IgD-negative memory B cell (primary cell): ENCODE data around the gene KIAA1586. TPM values are rescaled to one million over a fixed set of nuclear protein-coding genes. Genes with fewer than 3 reads are reported as not detected.
A peak's percentile ranks its signal among the peaks of the same experiment; 100 is the strongest.
"Not testable (repeated sequence)": the region's sequence is repeated elsewhere in the genome, so short reads cannot be mapped to it uniquely, and the experiment has no call there.

Source experiments
- H3K27ac Mint-ChIP-seq, 3 donors: one replicate each; pipeline ENCODE4 v1.8.0; 2020 to 2022; ENCODE audit warnings: mild to moderate bottlenecking in 3 of 3, mixed read lengths in 3 of 3, moderate library complexity in 1 of 3
- H3K27me3 Mint-ChIP-seq: one replicate; pipeline ENCODE4 v1.8.0; 2021; ENCODE audit warnings: mixed read lengths
- H3K36me3 Mint-ChIP-seq: one replicate; pipeline ENCODE4 v1.8.0; 2020; ENCODE audit warnings: mild to moderate bottlenecking, mixed read lengths
- H3K4me1 Mint-ChIP-seq, 3 donors: one replicate each; pipeline ENCODE4 v1.8.0; 2020 to 2022; ENCODE audit warnings: mixed read lengths in 3 of 3, mild to moderate bottlenecking in 1 of 3
- H3K4me3 Mint-ChIP-seq, 4 donors: one replicate each; pipeline ENCODE4 v1.8.0; 2020 to 2022; ENCODE audit warnings: mild to moderate bottlenecking in 4 of 4, mixed read lengths in 4 of 4, moderate library complexity in 3 of 4
- H3K9me3 Mint-ChIP-seq, 3 donors: one replicate each; pipeline ENCODE4 v1.8.0; 2020 to 2021; ENCODE audit warnings: mixed read lengths in 3 of 3, mild to moderate bottlenecking in 1 of 3
- polyA plus RNA-seq: library from polyadenylated mRNA; unstranded; fragments of 300-500 nt; fragmentation: Illumina TruSeq; gene quantifications from one replicate; pipeline ENCODE4 v1.2.3, GENCODE V29; 2021

KIAA1586 gene
- polyA plus RNA-seq, 1 donor from 2014 or later, result 7.3 TPM

- Mint-ChIP-seq H3K9me3 (peaks cover 11 to 19% (median 14%) of the 10 kb centered on the region in 3 donors), H3K36me3 (peaks cover 4% of the 10 kb centered on the region), H3K27me3 (peaks cover 9% of the 10 kb centered on the region), H3K27ac (no peak overlapping the region), H3K4me3 (no peak overlapping the region), H3K4me1 (no peaks in the 10 kb centered on the region)
These were observed 20.5 kb upstream of the KIAA1586 start for GRCh38 chr6:57026001-57026400.

- no peak overlapping the region for H3K27ac Mint-ChIP-seq
These were observed 19.2 kb upstream of the KIAA1586 start for GRCh38 chr6:57027301-57027700.

GRCh38 chr6:57029213-57029612, 17.3 kb upstream of the KIAA1586 start:
- Mint-ChIP-seq H3K27ac (no peak overlapping the region), H3K27me3 (peaks cover 10% of the 10 kb centered on the region)

More at GRCh38 chr6:57027301-57027700, 19.2 kb upstream of the KIAA1586 start:
- Mint-ChIP-seq H3K36me3 (peaks cover 4% of the 10 kb centered on the region), H3K4me3 (no peak overlapping the region), H3K9me3 (peaks cover 11 to 19% (median 14%) of the 10 kb centered on the region in 3 donors), H3K4me1 (no peaks in the 10 kb centered on the region), H3K27me3 (peaks cover 10% of the 10 kb centered on the region)

GRCh38 chr6:57033228-57033627, 13.3 kb upstream of the KIAA1586 start:
- no peak overlapping the region for H3K27ac Mint-ChIP-seq
- peaks cover 5% of the 10 kb centered on the region for H3K36me3 Mint-ChIP-seq
- no peak overlapping the region for H3K4me3 Mint-ChIP-seq
- H3K27me3 Mint-ChIP-seq, result peaks cover 21% of the 10 kb centered on the region
- H3K4me1 Mint-ChIP-seq, result no peaks in the 10 kb centered on the region
- no peaks in the 10 kb centered on the region for H3K9me3 Mint-ChIP-seq

More at GRCh38 chr6:57029213-57029612, 17.3 kb upstream of the KIAA1586 start:
- Mint-ChIP-seq H3K9me3 (peaks cover 11 to 17% (median 14%) of the 10 kb centered on the region in 3 donors), H3K4me3 (no peak overlapping the region), H3K4me1 (no peaks in the 10 kb centered on the region), H3K36me3 (peaks cover 4% of the 10 kb centered on the region)

- peaks cover 27% of the 10 kb centered on the region for H3K27me3 Mint-ChIP-seq
- H3K36me3 Mint-ChIP-seq, result peaks cover 5% of the 10 kb centered on the region
- no peak overlapping the region for H3K4me3 Mint-ChIP-seq
- no peaks in the 10 kb centered on the region for H3K4me1 Mint-ChIP-seq
- H3K27ac Mint-ChIP-seq, result no peak overlapping the region
- no peaks in the 10 kb centered on the region for H3K9me3 Mint-ChIP-seq
These were observed 10.9 kb upstream of the KIAA1586 start for GRCh38 chr6:57035549-57035948.

GRCh38 chr6:57038906-57039305, 7.6 kb upstream of the KIAA1586 start:
- Mint-ChIP-seq H3K36me3 (peaks cover 5% of the 10 kb centered on the region), H3K9me3 (peaks cover 0 to 2% (median 0%) of the 10 kb centered on the region in 3 donors), H3K27me3 (peaks cover 34% of the 10 kb centered on the region)

GRCh38 chr6:57040011-57040410, 6.5 kb upstream of the KIAA1586 start:
- Mint-ChIP-seq H3K27ac (peak overlapping the region in 1 of 3 donors; percentile 28), H3K4me3 (no peak overlapping the region), H3K36me3 (peaks cover 5% of the 10 kb centered on the region), H3K9me3 (peaks cover 0 to 2% (median 0%) of the 10 kb centered on the region in 3 donors), H3K4me1 (no peaks in the 10 kb centered on the region), H3K27me3 (peaks cover 33% of the 10 kb centered on the region)

More at GRCh38 chr6:57038906-57039305, 7.6 kb upstream of the KIAA1586 start:
- Mint-ChIP-seq H3K4me1 (no peaks in the 10 kb centered on the region), H3K27ac (no peak overlapping the region), H3K4me3 (no peak overlapping the region)

- Mint-ChIP-seq H3K4me1 (peaks cover 12 to 16% (median 13%) of the 10 kb centered on the region in 3 donors), H3K27me3 (peaks cover 14% of the 10 kb centered on the region), H3K4me3 (peak overlapping the region in 1 of 4 donors; percentile 96)
- H3K27ac Mint-ChIP-seq, H3K9me3 Mint-ChIP-seq, H3K36me3 Mint-ChIP-seq: not testable (repeated sequence)
These were observed 2.4 kb upstream of the KIAA1586 start for GRCh38 chr6:57044061-57044460.

GRCh38 chr6:57044568-57044967, 1.9 kb upstream of the KIAA1586 start:
- Mint-ChIP-seq H3K27me3 (peaks cover 12% of the 10 kb centered on the region), H3K27ac (no peak overlapping the region), H3K4me1 (peaks cover 16 to 21% (median 16%) of the 10 kb centered on the region in 3 donors), H3K36me3 (peaks cover 4% of the 10 kb centered on the region), H3K9me3 (peaks cover 0 to 6% (median 0%) of the 10 kb centered on the region in 3 donors), H3K4me3 (peak overlapping the region in 2 of 4 donors; percentile 15 to 96)

GRCh38 chr6:57047257-57047585, 728 bp downstream of the KIAA1586 start:
- H3K4me1 Mint-ChIP-seq, result peaks cover 17 to 23% (median 18%) of the 10 kb centered on the region in 3 donors
- not testable (repeated sequence) for H3K9me3 Mint-ChIP-seq, H3K27me3 Mint-ChIP-seq, H3K27ac Mint-ChIP-seq, H3K36me3 Mint-ChIP-seq, H3K4me3 Mint-ChIP-seq

- H3K9me3 Mint-ChIP-seq, H3K36me3 Mint-ChIP-seq, H3K27me3 Mint-ChIP-seq: not testable (repeated sequence)
- H3K4me3 Mint-ChIP-seq, result peak overlapping the region in 3 of 4 donors; percentile 32 to 83 (median 56)
- H3K27ac Mint-ChIP-seq, result peak overlapping the region in 1 of 3 donors; percentile 18
- peaks cover 17 to 23% (median 18%) of the 10 kb centered on the region in 3 donors for H3K4me1 Mint-ChIP-seq
These were observed 1.4 kb downstream of the KIAA1586 start for GRCh38 chr6:57047859-57048258.

- no peak overlapping the region for H3K27ac Mint-ChIP-seq
- H3K36me3 Mint-ChIP-seq, result peaks cover 6% of the 10 kb centered on the region
- peak overlapping the region in 3 of 4 donors; percentile 32 to 83 (median 56) for H3K4me3 Mint-ChIP-seq
These were observed 2.1 kb downstream of the KIAA1586 start for GRCh38 chr6:57048577-57048976.

GRCh38 chr6:57063847-57064246, 17.4 kb downstream of the KIAA1586 start:
- Mint-ChIP-seq H3K9me3 (no peaks in the 10 kb centered on the region), H3K27me3 (no peaks in the 10 kb centered on the region), H3K36me3 (peaks cover 10% of the 10 kb centered on the region), H3K27ac (no peak overlapping the region), H3K4me3 (no peak overlapping the region), H3K4me1 (peaks cover 0 to 9% (median 5%) of the 10 kb centered on the region in 3 donors)

More at GRCh38 chr6:57048577-57048976, 2.1 kb downstream of the KIAA1586 start:
- H3K4me1 Mint-ChIP-seq, result peaks cover 17 to 23% (median 18%) of the 10 kb centered on the region in 3 donors
- peaks cover 0 to 3% (median 0%) of the 10 kb centered on the region in 3 donors for H3K9me3 Mint-ChIP-seq
- no peaks in the 10 kb centered on the region for H3K27me3 Mint-ChIP-seq

- H3K9me3 Mint-ChIP-seq, result no peaks in the 10 kb centered on the region
- H3K4me1 Mint-ChIP-seq, result peaks cover 0 to 9% (median 5%) of the 10 kb centered on the region in 3 donors
- peaks cover 7% of the 10 kb centered on the region for H3K36me3 Mint-ChIP-seq
- no peaks in the 10 kb centered on the region for H3K27me3 Mint-ChIP-seq
- no peak overlapping the region for H3K27ac Mint-ChIP-seq
- no peak overlapping the region for H3K4me3 Mint-ChIP-seq
These were observed 18.3 kb downstream of the KIAA1586 start for GRCh38 chr6:57064809-57065208.

- Mint-ChIP-seq H3K4me3 (no peak overlapping the region), H3K27ac (no peak overlapping the region), H3K36me3 (no peaks in the 10 kb centered on the region), H3K9me3 (no peaks in the 10 kb centered on the region), H3K4me1 (peaks cover 0 to 8% (median 5%) of the 10 kb centered on the region in 3 donors), H3K27me3 (no peaks in the 10 kb centered on the region)
These were observed 21.6 kb downstream of the KIAA1586 start for GRCh38 chr6:57068061-57068460.

- Mint-ChIP-seq H3K27ac (peak overlapping the region in 2 of 3 donors; percentile 49 to 59), H3K36me3 (peaks cover 7% of the 10 kb centered on the region), H3K4me1 (peaks cover 0 to 7% (median 5%) of the 10 kb centered on the region in 3 donors)
These were observed 22.7 kb downstream of the KIAA1586 start for GRCh38 chr6:57069228-57069627.

More at GRCh38 chr6:57069228-57069627, 22.7 kb downstream of the KIAA1586 start:
- no peak overlapping the region for H3K4me3 Mint-ChIP-seq
- H3K27me3 Mint-ChIP-seq, result no peaks in the 10 kb centered on the region
- no peaks in the 10 kb centered on the region for H3K9me3 Mint-ChIP-seq
